Body of pancreas (tissue), 4 donors: ENCODE results near the gene CTIF.

Source experiments
- CTCF ChIP-seq, 7 experiments: fragments of 450-650 bp in 4 of 7; fragments of 200-600 bp in 3 of 7; sonication (generic) in 3 of 7; IDR thresholded peaks; one replicate each; pipeline ENCODE4 v1.5.1; 2016 to 2019; ENCODE audit warnings: antibody characterized with exemption in 7 of 7
- POLR2A ChIP-seq, 3 donors: fragments of 450-650 bp; IDR thresholded peaks; one replicate each; pipeline ENCODE4 v1.6.1; 2016; ENCODE audit warnings: antibody characterized with exemption in 3 of 3, mild to moderate bottlenecking in 2 of 3

GRCh38 chr18:48805826-48806535 is 267.1 kb downstream of the CTIF start:
- TF ChIP-seq CTCF (IDR thresholded peaks at IDR 0.05) = no peak
- no peak for TF ChIP-seq POLR2A (IDR thresholded peaks at IDR 0.05)
